Measurements from ENCODE around the gene BRD3OS. TPM values are rescaled to one million over a fixed set of nuclear protein-coding genes. Genes with fewer than 3 reads are reported as not detected.

BRD3OS gene
- polyA plus RNA-seq, 1 donor: 8.4 TPM

DNA sequence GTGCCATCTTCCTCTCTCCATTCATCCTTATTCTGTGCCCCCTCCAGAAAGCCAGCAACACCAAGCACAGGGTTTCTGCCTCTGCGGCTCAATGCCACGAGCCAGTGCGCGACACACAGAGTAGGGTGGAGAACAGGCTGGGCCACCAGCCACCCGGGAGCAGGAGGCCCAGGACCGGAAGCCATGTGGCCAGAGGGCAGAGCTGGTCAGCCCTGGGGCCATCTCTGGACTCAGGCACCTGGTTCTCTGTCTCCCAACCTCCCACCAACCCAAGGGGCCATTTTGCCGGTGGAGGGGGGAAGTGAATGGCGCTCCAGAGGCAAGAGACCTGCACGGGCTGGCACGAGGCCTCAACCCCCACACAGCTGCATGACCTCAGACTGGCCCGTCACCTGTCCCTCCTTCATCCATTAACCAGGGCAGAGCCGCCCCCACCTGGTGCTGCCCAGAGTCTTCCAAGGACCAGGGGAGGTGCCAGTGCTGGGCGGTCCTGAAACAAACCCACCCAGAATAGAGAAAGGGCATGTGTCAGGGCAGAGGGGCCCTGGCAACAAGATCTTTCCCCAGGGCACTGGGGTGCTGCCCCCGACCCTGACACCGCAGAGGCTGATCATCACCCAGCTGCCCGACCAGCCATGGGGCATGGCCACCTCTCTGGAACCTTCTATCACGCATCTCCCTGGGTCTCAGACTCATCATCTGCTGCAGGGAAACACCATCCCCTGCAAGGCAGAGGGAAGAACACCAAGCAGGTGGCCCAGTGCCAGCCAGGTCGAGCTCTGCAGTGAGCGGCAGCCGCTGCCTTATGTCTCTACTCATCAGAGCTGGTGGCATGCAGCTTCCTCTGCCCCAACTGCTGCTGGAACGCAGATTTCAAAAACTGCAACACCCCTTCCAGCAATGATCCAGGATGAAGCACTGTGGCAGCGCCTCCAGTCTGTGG, 45.1 kb upstream of the BRD3OS start:
- Histone ChIP-seq H3K4me3 (ENCODE audit: low read length) (no peak overlapping the region), H3K36me3 (ENCODE audit: control insufficient read depth, insufficient read depth, low read length) (peaks cover 3% of the 10 kb centered on the region), H3K9me3 (ENCODE audit: control insufficient read depth, low read depth, low read length) (no peaks in the 10 kb centered on the region), H3K27ac (ENCODE audit: low read length) (peak overlapping the region; percentile 38), H3K27me3 (ENCODE audit: control insufficient read depth, insufficient read depth, low read length) (no peaks in the 10 kb centered on the region), H3K4me1 (ENCODE audit: control insufficient read depth, insufficient read depth, low read length) (peaks cover 62% of the 10 kb centered on the region)
- DNase-seq: no peak
- no CpG with 5 or more reads among the region's 22 CpGs for WGBS (ENCODE audit: insufficient coverage, low lambda C conversion rate)

DNA sequence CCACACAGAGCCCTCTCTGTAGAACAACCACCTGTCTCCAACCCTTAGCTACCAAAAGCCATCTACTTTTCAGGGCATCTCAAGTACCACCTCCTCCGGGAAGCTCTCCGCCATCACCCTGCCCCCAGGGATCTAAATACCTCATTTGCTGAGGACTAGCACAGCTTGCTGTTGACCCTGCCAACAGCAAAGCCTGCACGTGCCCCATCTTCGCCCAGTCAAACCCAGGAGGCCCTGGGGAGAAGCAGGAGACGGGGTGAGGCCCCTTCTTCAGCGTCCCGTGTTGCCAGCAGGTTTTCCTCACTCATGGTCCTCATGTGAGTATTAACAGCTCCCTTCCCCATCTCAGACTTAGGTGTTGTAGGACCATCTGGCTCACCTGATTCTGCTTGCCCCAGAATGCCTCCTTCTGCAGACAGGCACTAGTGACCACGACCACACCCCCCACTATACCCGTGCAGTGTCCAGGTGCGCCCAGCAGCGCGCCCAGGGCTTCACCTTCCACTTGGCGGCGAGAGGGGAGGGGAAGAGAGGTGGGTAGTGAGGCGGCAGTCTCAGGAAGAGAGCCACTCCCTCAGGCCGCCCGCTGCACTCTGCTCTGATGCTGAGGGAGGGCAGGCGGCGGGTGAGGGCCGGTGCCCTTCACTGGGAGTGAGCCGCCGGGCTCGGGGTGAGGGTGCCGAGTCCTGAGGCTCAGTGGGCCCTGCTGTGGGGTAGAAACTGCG, 44.3 kb upstream of the BRD3OS start:
- Histone ChIP-seq H3K4me3 (ENCODE audit: low read length) (no peak overlapping the region), H3K36me3 (ENCODE audit: control insufficient read depth, insufficient read depth, low read length) (peaks cover 3% of the 10 kb centered on the region), H3K27me3 (ENCODE audit: control insufficient read depth, insufficient read depth, low read length) (no peaks in the 10 kb centered on the region), H3K9me3 (ENCODE audit: control insufficient read depth, low read depth, low read length) (no peaks in the 10 kb centered on the region), H3K4me1 (ENCODE audit: control insufficient read depth, insufficient read depth, low read length) (peaks cover 61% of the 10 kb centered on the region), H3K27ac (ENCODE audit: low read length) (no peak overlapping the region)
- no CpG with 5 or more reads among the region's 25 CpGs for WGBS (ENCODE audit: insufficient coverage, low lambda C conversion rate)
- DNase-seq: no peak

DNA sequence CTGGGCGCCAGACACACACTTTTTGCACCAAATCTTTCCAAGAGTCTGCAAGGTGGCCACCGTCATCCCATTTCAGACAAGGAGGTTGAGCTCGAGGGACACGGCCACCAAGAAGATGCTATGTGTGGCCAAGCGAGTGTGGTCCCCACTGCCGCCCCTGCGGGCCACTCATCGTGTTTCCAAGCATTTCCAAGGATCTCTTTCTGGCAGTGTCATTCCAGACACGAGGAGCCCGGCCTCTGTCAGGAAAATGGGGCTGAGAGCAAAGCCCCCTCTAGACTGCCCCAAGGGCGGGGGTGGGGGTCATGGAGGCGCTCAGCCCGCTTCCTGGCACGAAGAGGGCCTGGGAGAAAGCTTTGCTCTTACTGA, 43.7 kb upstream of the BRD3OS start:
- no peak overlapping the region for H3K27ac ChIP-seq (ENCODE audit: low read length)
- H3K36me3 ChIP-seq (ENCODE audit: control insufficient read depth, insufficient read depth, low read length): peaks cover 7% of the 10 kb centered on the region
- WGBS (ENCODE audit: insufficient coverage, low lambda C conversion rate): no CpG with 5 or more reads among the region's 14 CpGs
- no peak overlapping the region for H3K4me3 ChIP-seq (ENCODE audit: low read length)
- no peaks in the 10 kb centered on the region for H3K27me3 ChIP-seq (ENCODE audit: control insufficient read depth, insufficient read depth, low read length)
- DNase-seq: no peak
- H3K4me1 ChIP-seq (ENCODE audit: control insufficient read depth, insufficient read depth, low read length): peaks cover 61% of the 10 kb centered on the region
- H3K9me3 ChIP-seq (ENCODE audit: control insufficient read depth, low read depth, low read length): no peaks in the 10 kb centered on the region

DNA sequence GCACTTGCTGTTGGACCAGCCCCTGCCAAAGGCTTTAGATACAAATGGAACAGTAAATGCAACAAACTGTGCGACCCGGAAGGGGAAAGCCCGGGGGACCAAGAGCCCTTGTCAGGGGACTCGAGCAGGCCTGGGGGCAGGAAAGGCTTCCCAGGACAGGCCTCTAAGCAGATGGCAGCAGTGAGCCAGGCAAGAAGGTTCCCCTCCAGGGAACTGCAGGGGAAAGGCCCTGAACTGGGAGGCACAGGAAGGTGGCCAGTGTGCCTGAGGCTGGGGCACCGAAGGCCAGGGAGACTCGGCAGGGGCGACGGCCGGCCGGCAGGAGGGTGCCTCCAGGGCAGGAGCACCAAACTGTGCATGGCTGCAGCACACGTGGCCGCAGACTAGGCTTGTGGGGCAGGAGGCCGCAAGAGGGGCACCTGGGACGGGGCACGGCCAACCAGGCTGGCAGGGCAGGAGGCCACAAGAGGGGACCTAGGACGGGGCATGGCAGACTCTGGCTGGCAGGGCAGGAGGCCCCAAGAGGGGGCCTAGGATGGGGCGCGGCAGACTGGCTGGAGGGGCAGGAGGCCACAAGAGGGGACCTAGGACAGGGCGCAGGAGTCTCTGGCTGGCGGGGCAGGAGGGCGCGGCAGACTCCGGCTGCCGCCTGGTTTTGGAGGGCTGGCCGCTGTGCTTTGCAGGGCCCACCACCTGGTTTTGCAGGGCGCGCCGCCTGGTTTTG, 43.2 kb upstream of the BRD3OS start:
- WGBS (ENCODE audit: insufficient coverage, low lambda C conversion rate): 100% methylated on average over 2 of the region's 28 CpGs
- no peak overlapping the region for H3K4me3 ChIP-seq (ENCODE audit: low read length)
- DNase-seq: peak in 1 of 2 donors; percentile 70
- no peaks in the 10 kb centered on the region for H3K9me3 ChIP-seq (ENCODE audit: control insufficient read depth, low read depth, low read length)
- no peaks in the 10 kb centered on the region for H3K27me3 ChIP-seq (ENCODE audit: control insufficient read depth, insufficient read depth, low read length)
- no peak overlapping the region for H3K27ac ChIP-seq (ENCODE audit: low read length)
- H3K36me3 ChIP-seq (ENCODE audit: control insufficient read depth, insufficient read depth, low read length): peaks cover 5% of the 10 kb centered on the region
- H3K4me1 ChIP-seq (ENCODE audit: control insufficient read depth, insufficient read depth, low read length): peaks cover 57% of the 10 kb centered on the region

DNA sequence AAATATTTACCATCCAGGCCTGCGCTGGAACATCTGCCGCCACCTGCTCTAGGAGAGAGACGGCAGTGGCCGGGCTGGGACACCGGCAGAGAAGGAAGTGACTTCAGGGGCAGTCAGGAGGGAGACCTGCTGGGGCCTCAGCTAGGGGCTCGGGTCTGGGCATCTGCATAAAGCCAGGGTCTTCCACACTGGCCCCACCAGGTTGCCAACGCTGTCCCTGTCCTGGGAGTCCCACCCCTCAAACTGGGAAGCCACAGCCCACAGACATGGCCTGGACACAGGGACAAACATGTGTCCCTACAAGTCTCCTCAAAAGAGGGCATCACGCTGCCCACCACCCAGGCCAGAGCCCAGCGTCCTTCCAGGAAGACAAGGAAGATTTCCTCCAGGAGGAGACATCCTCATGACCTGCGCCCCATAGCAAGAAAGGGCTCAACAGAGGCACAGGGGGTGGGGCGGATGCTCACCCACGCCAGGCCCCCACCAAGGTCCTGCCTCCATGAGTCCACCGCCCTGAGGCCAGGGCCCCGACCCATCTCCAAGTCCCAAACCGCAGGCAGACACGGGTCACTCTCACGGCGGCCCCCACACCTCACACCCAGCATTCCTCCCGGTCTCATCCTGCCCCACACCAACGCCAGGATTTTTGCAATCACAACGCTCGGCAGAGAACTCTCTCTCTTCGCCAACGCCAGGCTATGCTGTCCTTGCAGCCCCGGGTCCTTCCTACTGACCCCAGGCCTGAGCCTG, 42.1 kb upstream of the BRD3OS start:
- H3K4me1 ChIP-seq (ENCODE audit: control insufficient read depth, insufficient read depth, low read length): peaks cover 59% of the 10 kb centered on the region
- no peaks in the 10 kb centered on the region for H3K9me3 ChIP-seq (ENCODE audit: control insufficient read depth, low read depth, low read length)
- no CpG with 5 or more reads among the region's 25 CpGs for WGBS (ENCODE audit: insufficient coverage, low lambda C conversion rate)
- H3K4me3 ChIP-seq (ENCODE audit: low read length): no peak overlapping the region
- no peak overlapping the region for H3K27ac ChIP-seq (ENCODE audit: low read length)
- peaks cover 10% of the 10 kb centered on the region for H3K36me3 ChIP-seq (ENCODE audit: control insufficient read depth, insufficient read depth, low read length)
- H3K27me3 ChIP-seq (ENCODE audit: control insufficient read depth, insufficient read depth, low read length): no peaks in the 10 kb centered on the region
- no peak for DNase-seq

DNA sequence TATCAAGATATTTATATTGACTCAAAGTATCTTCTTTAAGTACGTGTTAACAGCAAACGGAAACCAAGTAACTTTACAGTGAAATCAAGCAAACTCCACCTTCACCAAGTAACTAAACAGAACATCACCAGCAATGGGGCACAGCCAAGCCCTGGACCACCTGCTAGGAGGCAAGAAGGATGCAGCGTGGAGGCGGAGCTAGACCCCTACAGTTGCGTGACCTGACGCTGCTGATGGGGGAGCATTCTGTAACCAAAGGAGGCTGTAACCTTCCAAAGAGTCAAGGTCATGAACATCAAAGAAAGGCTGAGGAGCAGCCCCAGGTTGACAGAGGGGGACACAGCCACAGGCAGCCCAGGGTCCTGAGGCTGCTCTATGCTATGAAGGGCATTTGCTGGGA, 39.2 kb upstream of the BRD3OS start:
- H3K27me3 ChIP-seq (ENCODE audit: control insufficient read depth, insufficient read depth, low read length): no peaks in the 10 kb centered on the region
- H3K4me3 ChIP-seq (ENCODE audit: low read length): no peak overlapping the region
- peaks cover 12% of the 10 kb centered on the region for H3K36me3 ChIP-seq (ENCODE audit: control insufficient read depth, insufficient read depth, low read length)
- peaks cover 2% of the 10 kb centered on the region for H3K9me3 ChIP-seq (ENCODE audit: control insufficient read depth, low read depth, low read length)
- no peak for DNase-seq
- H3K27ac ChIP-seq (ENCODE audit: low read length): no peak overlapping the region
- WGBS (ENCODE audit: insufficient coverage, low lambda C conversion rate): no CpG with 5 or more reads among the region's 6 CpGs
- peaks cover 46% of the 10 kb centered on the region for H3K4me1 ChIP-seq (ENCODE audit: control insufficient read depth, insufficient read depth, low read length)

DNA sequence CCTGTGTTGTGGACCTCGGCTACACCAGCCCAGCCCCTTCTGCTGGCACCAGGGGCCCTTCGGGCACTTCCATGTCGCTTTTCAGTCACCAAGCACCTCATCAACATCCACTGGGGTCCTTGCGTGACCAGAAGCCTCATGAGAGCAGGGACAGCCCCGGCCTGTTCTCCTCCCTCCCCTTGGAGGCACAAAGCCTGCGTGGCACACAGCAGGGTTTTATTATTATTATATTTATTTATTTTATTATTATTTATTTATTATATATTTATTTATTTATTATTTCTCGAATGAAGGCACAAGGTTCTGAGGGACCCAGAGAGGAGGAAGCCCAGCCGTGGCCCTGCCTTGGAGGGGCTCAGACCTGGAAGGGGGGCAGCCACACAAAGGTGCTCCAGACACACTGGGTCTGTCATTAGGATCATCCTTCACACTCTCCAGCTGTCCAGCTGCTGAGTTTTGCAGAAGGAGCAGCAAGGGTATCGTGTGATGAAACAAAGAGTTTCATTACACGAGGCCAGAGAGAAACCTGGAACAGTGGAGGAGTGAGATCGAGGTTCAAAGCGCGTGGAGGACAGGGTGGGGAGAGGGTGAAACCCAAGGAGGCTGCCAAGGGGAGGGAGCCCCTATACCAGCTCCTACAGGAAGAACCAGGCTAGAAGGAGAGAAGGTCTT, 38.4 kb upstream of the BRD3OS start:
- no peak overlapping the region for H3K4me3 ChIP-seq (ENCODE audit: low read length)
- H3K9me3 ChIP-seq (ENCODE audit: control insufficient read depth, low read depth, low read length): peaks cover 2% of the 10 kb centered on the region
- WGBS (ENCODE audit: insufficient coverage, low lambda C conversion rate): 63% methylated on average over 3 of the region's 13 CpGs
- no peaks in the 10 kb centered on the region for H3K27me3 ChIP-seq (ENCODE audit: control insufficient read depth, insufficient read depth, low read length)
- DNase-seq: no peak
- H3K4me1 ChIP-seq (ENCODE audit: control insufficient read depth, insufficient read depth, low read length): peaks cover 38% of the 10 kb centered on the region
- no peak overlapping the region for H3K27ac ChIP-seq (ENCODE audit: low read length)
- H3K36me3 ChIP-seq (ENCODE audit: control insufficient read depth, insufficient read depth, low read length): peaks cover 12% of the 10 kb centered on the region

DNA sequence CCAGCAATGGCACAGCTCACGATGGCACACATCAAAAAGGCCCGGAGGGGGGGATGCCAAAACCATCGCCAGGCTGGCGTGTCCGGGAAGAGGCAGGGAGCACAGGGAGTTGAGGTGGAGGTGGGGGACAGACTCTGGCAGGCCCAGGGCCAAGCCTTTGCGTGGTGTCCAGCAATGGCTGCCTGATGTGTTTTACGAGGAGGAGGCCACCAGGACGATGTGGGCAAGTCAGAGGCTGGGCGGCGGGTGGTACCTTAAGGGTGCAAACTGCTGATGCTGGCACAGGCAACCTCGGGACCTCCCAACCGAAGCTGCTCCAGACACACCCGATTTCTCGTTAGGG, 37.9 kb upstream of the BRD3OS start:
- no CpG with 5 or more reads among the region's 14 CpGs for WGBS (ENCODE audit: insufficient coverage, low lambda C conversion rate)
- H3K4me3 ChIP-seq (ENCODE audit: low read length): no peak overlapping the region
- H3K27ac ChIP-seq (ENCODE audit: low read length): no peak overlapping the region
- H3K9me3 ChIP-seq (ENCODE audit: control insufficient read depth, low read depth, low read length): peaks cover 2% of the 10 kb centered on the region
- DNase-seq: no peak
- H3K36me3 ChIP-seq (ENCODE audit: control insufficient read depth, insufficient read depth, low read length): peaks cover 12% of the 10 kb centered on the region
- H3K4me1 ChIP-seq (ENCODE audit: control insufficient read depth, insufficient read depth, low read length): peaks cover 33% of the 10 kb centered on the region
- H3K27me3 ChIP-seq (ENCODE audit: control insufficient read depth, insufficient read depth, low read length): no peaks in the 10 kb centered on the region

DNA sequence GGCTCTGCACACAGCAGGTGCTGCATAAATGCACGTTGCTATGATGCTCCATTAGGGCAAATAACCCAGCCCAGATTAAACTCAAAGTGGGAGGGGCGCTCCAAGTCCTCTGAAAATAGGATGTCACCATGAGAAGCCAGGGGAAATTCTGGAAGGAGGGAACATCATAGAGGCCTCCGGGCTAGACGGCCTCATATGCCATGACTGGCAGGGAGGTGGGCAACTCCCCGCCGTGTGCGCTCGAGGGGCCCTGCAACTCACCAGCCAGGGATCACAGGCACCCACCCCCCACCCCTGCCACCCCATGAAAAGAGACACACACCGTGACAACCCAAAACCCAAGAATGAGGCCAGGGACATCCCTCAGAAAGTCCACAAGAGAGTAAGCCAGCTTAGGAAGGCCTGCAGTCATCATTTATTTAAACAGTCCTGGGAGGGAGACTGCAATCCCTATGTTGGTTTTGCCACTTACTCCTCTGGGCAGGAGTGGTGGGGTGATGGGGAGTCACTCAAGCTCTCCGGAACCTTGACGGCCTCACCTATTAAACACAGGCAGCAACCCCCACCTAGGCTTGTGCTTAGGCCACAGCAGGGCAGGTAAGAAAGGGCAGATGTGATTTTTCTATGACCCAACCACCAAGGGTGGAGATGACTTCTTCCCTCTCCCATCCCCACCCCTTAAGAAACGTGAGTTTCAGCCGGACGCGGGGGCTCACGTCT, 37.2 kb upstream of the BRD3OS start:
- Histone ChIP-seq H3K9me3 (ENCODE audit: control insufficient read depth, low read depth, low read length) (peaks cover 2% of the 10 kb centered on the region), H3K27ac (ENCODE audit: low read length) (no peak overlapping the region), H3K27me3 (ENCODE audit: control insufficient read depth, insufficient read depth, low read length) (no peaks in the 10 kb centered on the region), H3K4me3 (ENCODE audit: low read length) (no peak overlapping the region), H3K36me3 (ENCODE audit: control insufficient read depth, insufficient read depth, low read length) (peaks cover 12% of the 10 kb centered on the region), H3K4me1 (ENCODE audit: control insufficient read depth, insufficient read depth, low read length) (peaks cover 28% of the 10 kb centered on the region)
- DNase-seq: no peak
- WGBS (ENCODE audit: insufficient coverage, low lambda C conversion rate): no CpG with 5 or more reads among the region's 16 CpGs
